MCF 10A (cell line): ENCODE data around the gene PKD2. TPM values are rescaled to one million over a fixed set of nuclear protein-coding genes. Genes with fewer than 3 reads are reported as not detected.
A peak's percentile ranks its signal among the peaks of the same experiment; 100 is the strongest.

ENCODE experiments used
- Bru-seq: library from RNA; stranded (reverse); fragments of 400-500 nt; gene quantifications from one replicate; lab custom pipeline; 2021; lab: Mats Ljungman, UMichigan
- BruChase-seq, 2 experiments: library from RNA; stranded (reverse); fragments of 400-500 nt; gene quantifications; one replicate each; lab custom pipeline; 2021; lab: Mats Ljungman, UMichigan
- BruUV-seq: library from RNA; stranded (reverse); fragments of 400-500 nt; replicated peaks from 2 replicates; lab custom pipeline; 2021; lab: Mats Ljungman, UMichigan
- CTCF ChIA-PET: fragments of 300-600 bp; sonication (Branson Sonifier 250); formaldehyde crosslinking; extraction: SDS; loops from one replicate; lab custom pipeline; 2021; ENCODE audit warnings: antibody characterized with exemption, inconsistent platforms; lab: Yijun Ruan, JAX
- POLR2A ChIA-PET: fragments of 300-600, 350-650 bp; sonication (Branson Sonifier 250); formaldehyde crosslinking; extraction: SDS; loops from one replicate; lab custom pipeline; 2020; ENCODE audit warnings: antibody characterized with exemption, inconsistent platforms; lab: Yijun Ruan, JAX
- DNase-seq: peaks from one replicate; pipeline ENCODE4 v3.0.0-alpha.2; 2018; ENCODE audit not compliant: unreplicated experiment
- H3K27ac Mint-ChIP-seq: one replicate; pipeline ENCODE4 v1.8.0; 2022; ENCODE audit warnings: mild to moderate bottlenecking, low read depth, mixed read lengths; ENCODE audit not compliant: unreplicated experiment
- H3K27me3 Mint-ChIP-seq: one replicate; pipeline ENCODE4 v1.8.0; 2022; ENCODE audit warnings: mixed read lengths; ENCODE audit not compliant: insufficient read depth, unreplicated experiment
- H3K36me3 Mint-ChIP-seq: one replicate; pipeline ENCODE4 v1.8.0; 2022; ENCODE audit warnings: mild to moderate bottlenecking, moderate library complexity, mixed read lengths; ENCODE audit not compliant: insufficient read depth, unreplicated experiment
- H3K4me1 Mint-ChIP-seq: one replicate; pipeline ENCODE4 v1.8.0; 2022; ENCODE audit warnings: mixed read lengths; ENCODE audit not compliant: insufficient read depth, unreplicated experiment
- H3K4me3 Mint-ChIP-seq: one replicate; pipeline ENCODE4 v1.8.0; 2022; ENCODE audit warnings: mild to moderate bottlenecking, moderate library complexity, mixed read lengths; ENCODE audit not compliant: unreplicated experiment
- H3K9me3 Mint-ChIP-seq: one replicate; pipeline ENCODE4 v1.8.0; 2022; ENCODE audit warnings: mixed read lengths; ENCODE audit not compliant: unreplicated experiment
- intact Hi-C: fragments of 100-400 bp; cut with micrococcal nuclease; formaldehyde crosslinking; loops from 2 replicates; pipeline ENCODE4 v1.14.1; 2022
- long read RNA-seq: library from polyadenylated mRNA; stranded (forward); transcript quantifications from one replicate; pipeline ENCODE4 v2.0.0, GENCODE V29; 2022
- total RNA-seq: library from RNA; stranded (reverse); gene quantifications from 2 replicates; pipeline ENCODE4 v1.2.3, GENCODE V29; 2022
- TF ChIP-seq, protein P1 (sequence below): fragments of 200-600 bp; IDR thresholded peaks from one replicate; pipeline ENCODE4 v1.8.0; 2022; ENCODE audit warnings: antibody characterized with exemption, mild to moderate bottlenecking; ENCODE audit not compliant: unreplicated experiment

PKD2 gene
- total RNA-seq (29.5 and 36.6 TPM in 2 replicates), Bru-seq, nascent RNA (percentile 83 among the genes with signal in this experiment), BruChase-seq, experiment 1, labeled RNA remaining after a 6-hour chase (percentile 80 among the genes with signal in this experiment), BruChase-seq, experiment 2, labeled RNA remaining after a 2-hour chase (percentile 86 among the genes with signal in this experiment)
- long read RNA-seq, full-length matches to known transcripts, result 39 of 63 reads
- long read RNA-seq, partial matches to known transcripts, result 6 of 63 reads
- long read RNA-seq, other reads (novel, unspliced or antisense), result 18 of 63 reads

DNA sequence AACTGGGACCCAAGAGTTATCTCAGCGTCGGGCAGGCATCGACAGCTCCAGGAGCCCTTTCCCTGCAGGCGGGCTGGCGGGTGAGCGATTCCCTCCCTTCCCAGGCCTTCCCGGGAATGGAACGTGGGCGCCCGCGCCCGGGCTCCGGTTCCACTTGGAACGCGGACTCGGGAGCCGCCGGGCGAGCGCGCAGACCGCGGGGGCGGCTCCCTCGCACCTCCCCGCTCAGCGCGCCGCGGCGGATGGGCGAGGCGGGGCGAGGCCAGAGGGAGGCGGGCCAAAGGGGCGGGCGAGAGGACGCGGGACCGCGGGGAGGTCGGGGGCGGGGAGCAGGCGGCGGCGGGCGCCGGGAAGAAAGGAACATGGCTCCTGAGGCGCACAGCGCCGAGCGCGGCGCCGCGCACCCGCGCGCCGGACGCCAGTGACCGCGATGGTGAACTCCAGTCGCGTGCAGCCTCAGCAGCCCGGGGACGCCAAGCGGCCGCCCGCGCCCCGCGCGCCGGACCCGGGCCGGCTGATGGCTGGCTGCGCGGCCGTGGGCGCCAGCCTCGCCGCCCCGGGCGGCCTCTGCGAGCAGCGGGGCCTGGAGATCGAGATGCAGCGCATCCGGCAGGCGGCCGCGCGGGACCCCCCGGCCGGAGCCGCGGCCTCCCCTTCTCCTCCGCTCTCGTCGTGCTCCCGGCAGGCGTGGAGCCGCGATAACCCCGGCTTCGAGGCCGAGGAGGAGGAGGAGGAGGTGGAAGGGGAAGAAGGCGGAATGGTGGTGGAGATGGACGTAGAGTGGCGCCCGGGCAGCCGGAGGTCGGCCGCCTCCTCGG lies at the start of gene PKD2:
TSS of gene PKD2 (plus strand) at position 332 of the 818 bp plus-strand sequence. CDS start at position 431, 99 bp downstream.
- no peaks in the 10 kb centered on the region for H3K9me3 Mint-ChIP-seq
- H3K27ac Mint-ChIP-seq, result peak within 1 kb of the TSS; percentile 14
- H3K4me3 Mint-ChIP-seq, result peak within 1 kb of the TSS; percentile 78
- peak; percentile 76 for DNase-seq
- H3K27me3 Mint-ChIP-seq, result no peaks in the 10 kb centered on the region
- CTCF ChIA-PET, result interaction anchor here (0.6 to 0.7 kb wide), 3 partner anchors 27 to 191 kb away, joined by 3 to 4 read pairs (median 3); no protein-coding TSS in a partner anchor
- H3K4me1 Mint-ChIP-seq, result peaks cover 16% of the 10 kb centered on the region
- H3K36me3 Mint-ChIP-seq, result no peaks in the 10 kb centered on the region
- TF ChIP-seq, protein P1, sequence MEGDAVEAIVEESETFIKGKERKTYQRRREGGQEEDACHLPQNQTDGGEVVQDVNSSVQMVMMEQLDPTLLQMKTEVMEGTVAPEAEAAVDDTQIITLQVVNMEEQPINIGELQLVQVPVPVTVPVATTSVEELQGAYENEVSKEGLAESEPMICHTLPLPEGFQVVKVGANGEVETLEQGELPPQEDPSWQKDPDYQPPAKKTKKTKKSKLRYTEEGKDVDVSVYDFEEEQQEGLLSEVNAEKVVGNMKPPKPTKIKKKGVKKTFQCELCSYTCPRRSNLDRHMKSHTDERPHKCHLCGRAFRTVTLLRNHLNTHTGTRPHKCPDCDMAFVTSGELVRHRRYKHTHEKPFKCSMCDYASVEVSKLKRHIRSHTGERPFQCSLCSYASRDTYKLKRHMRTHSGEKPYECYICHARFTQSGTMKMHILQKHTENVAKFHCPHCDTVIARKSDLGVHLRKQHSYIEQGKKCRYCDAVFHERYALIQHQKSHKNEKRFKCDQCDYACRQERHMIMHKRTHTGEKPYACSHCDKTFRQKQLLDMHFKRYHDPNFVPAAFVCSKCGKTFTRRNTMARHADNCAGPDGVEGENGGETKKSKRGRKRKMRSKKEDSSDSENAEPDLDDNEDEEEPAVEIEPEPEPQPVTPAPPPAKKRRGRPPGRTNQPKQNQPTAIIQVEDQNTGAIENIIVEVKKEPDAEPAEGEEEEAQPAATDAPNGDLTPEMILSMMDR, result no peak
- BruUV-seq, result no TSS peak
- POLR2A ChIA-PET, result interaction anchor here (0.6 to 2.9 kb wide), 10 partner anchors 10 to 371 kb away, joined by 3 to 18 read pairs (median 4); partner anchors contain the start of gene HERC6
- intact Hi-C loops, result no loop called here

DNA sequence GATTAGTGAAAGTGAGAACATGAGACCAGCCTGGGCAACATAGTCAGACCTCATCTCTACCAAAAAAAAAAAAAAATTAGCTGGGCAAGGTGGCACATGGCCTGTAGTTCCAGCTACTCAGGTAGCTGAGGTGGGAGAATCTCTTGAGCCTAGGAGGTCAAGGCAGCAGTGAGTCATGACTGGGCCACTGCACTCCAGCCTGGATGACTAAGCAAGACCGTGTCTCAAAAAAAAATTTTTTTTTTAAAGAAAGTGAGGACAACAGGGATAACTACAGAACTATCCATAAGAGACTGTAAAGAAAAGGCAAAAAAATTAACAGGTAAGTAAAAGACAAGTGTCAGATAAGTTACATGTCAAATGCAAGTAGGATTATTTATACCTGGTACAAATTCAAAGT lies 45.4 kb upstream of the PKD2 start:
- BruUV-seq, result no TSS peak
- DNase-seq, result peak; percentile 76
- ChIA-PET POLR2A (interaction anchor here (0.6 to 1.4 kb wide), 2 partner anchors 12 to 1464 kb away, joined by 3 read pairs; no protein-coding TSS in a partner anchor), CTCF (interaction anchor here (0.9 to 3.2 kb wide), 4 partner anchors 11 to 113 kb away, joined by 3 to 19 read pairs (median 4); no protein-coding TSS in a partner anchor)
- H3K4me1 Mint-ChIP-seq, result no peaks in the 10 kb centered on the region
- TF ChIP-seq, protein P1, result no peak
- intact Hi-C loops, result no loop called here
- no peak overlapping the region for H3K4me3 Mint-ChIP-seq
- no peaks in the 10 kb centered on the region for H3K27me3 Mint-ChIP-seq
- H3K36me3 Mint-ChIP-seq, result no peaks in the 10 kb centered on the region
- peak overlapping the region; percentile 46 for H3K27ac Mint-ChIP-seq
- H3K9me3 Mint-ChIP-seq, result no peaks in the 10 kb centered on the region

DNA sequence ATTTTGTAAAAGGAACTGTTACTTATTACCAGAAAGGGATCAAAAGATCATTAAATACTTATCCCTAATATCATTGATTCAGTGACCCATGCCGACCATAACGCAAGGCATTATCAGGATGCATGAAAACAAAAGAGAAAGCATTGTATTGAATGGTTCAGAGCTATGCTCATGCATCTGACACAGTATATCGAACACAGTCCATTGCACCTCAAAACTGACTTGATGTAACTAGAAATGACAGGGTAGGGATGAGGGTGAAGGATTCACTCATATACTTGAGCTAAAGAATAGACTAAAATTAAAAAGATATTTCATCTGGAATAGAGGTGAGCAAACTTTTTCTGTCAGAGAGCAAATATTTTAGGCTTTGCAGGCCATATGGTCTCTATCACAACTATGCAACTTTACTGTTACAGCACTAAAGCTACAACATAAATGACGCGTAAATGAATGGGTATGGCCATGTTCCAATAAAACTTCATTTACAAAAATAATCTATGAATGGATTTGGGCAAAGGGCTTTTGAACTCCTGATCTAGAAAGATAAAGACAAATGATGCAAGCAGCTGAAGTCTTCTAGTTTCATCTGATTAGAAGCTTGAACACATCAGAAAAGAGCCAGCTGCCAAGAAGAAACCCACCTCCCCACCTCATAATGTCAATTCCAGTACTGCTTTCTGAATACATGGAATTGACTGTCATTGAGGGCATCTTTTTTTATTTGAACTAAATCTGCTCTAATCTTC lies 44.9 kb upstream of the PKD2 start:
- intact Hi-C loops, result no loop called here
- Mint-ChIP-seq H3K4me1 (no peaks in the 10 kb centered on the region), H3K36me3 (no peaks in the 10 kb centered on the region), H3K4me3 (no peak overlapping the region), H3K27ac (peak overlapping the region; percentile 46), H3K9me3 (no peaks in the 10 kb centered on the region), H3K27me3 (no peaks in the 10 kb centered on the region)
- ChIA-PET CTCF (interaction anchor here (0.7 to 3.2 kb wide), 5 partner anchors 11 to 418 kb away, joined by 3 to 19 read pairs (median 6); no protein-coding TSS in a partner anchor), POLR2A (interaction anchor here (0.6 to 1.8 kb wide), 4 partner anchors 11 to 1464 kb away, joined by 3 to 5 read pairs (median 3); no protein-coding TSS in a partner anchor)
- TF ChIP-seq, protein P1, result no peak
- no peak for DNase-seq
- BruUV-seq, result no TSS peak
